ENCODE measurements around the gene TRNAU1AP.

Gene TRNAU1AP

GRCh38 chr1:28526886-28527285, 26.0 kb upstream of the TRNAU1AP start:
- TF ChIP-seq, protein P1, sequence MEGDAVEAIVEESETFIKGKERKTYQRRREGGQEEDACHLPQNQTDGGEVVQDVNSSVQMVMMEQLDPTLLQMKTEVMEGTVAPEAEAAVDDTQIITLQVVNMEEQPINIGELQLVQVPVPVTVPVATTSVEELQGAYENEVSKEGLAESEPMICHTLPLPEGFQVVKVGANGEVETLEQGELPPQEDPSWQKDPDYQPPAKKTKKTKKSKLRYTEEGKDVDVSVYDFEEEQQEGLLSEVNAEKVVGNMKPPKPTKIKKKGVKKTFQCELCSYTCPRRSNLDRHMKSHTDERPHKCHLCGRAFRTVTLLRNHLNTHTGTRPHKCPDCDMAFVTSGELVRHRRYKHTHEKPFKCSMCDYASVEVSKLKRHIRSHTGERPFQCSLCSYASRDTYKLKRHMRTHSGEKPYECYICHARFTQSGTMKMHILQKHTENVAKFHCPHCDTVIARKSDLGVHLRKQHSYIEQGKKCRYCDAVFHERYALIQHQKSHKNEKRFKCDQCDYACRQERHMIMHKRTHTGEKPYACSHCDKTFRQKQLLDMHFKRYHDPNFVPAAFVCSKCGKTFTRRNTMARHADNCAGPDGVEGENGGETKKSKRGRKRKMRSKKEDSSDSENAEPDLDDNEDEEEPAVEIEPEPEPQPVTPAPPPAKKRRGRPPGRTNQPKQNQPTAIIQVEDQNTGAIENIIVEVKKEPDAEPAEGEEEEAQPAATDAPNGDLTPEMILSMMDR (IDR thresholded peaks at IDR 0.05; ENCODE audit: borderline replicate concordance, control extremely low read depth, extremely low read depth, insufficient read depth, missing control alignments), result no peak
- no peak for DNase-seq (ENCODE audit: low spot score)
- in situ Hi-C loops (cut with MboI; ENCODE audit: low sequenced_read_pairs, unreplicated experiment), result no loop called here

DNA sequence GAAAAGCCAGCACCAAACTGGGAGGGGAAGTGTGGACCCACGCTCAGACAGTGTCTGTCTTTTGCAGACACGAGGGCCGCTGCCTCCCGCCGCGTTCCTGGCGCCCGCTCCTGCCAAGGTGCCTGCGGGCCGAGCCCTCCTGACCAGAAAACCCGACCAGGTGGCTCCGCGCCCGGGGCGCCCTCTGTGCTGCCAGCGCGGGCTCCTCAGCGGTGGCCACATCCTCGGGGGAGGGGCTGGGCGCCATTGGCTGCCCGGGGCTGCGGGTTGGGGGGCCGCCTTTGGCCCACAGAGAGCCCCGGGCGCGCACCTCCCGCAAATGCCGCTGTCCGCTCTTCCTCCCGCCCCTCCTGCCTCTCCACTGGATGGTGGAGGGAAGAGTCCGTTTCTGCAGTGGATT, 22.4 kb upstream of the TRNAU1AP start:
- DNase-seq (ENCODE audit: low spot score), result no peak
- TF ChIP-seq, protein P1 (IDR thresholded peaks at IDR 0.05; ENCODE audit: borderline replicate concordance, control extremely low read depth, extremely low read depth, insufficient read depth, missing control alignments), result no peak
- in situ Hi-C loops (cut with MboI; ENCODE audit: low sequenced_read_pairs, unreplicated experiment), result no loop called here

DNA sequence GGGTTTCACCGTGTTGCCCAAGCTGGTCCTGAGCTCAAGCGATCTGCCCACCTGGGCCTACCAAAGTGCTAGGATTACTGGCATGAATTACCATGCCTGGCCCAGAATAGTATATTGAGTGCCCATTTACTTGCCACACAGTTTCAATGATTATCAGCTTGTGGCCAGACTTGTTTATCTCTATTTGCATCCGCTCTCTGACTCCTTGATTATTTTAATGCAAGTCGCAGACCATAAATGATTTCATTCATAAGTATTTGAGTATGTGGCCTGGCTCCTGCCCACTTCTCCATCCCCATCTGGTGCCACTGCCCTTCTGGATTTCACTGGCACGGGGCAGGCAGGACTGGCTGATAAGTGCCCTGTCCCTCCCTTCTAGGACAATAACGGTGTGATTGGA, 18.2 kb upstream of the TRNAU1AP start:
- TF ChIP-seq, protein P1 (IDR thresholded peaks at IDR 0.05; ENCODE audit: borderline replicate concordance, control extremely low read depth, extremely low read depth, insufficient read depth, missing control alignments), result no peak
- no peak for DNase-seq (ENCODE audit: low spot score)
- in situ Hi-C loops (cut with MboI; ENCODE audit: low sequenced_read_pairs, unreplicated experiment), result no loop called here

GRCh38 chr1:28535180-28535579, 17.7 kb upstream of the TRNAU1AP start:
- in situ Hi-C loops (cut with MboI; ENCODE audit: low sequenced_read_pairs, unreplicated experiment), result no loop called here
- DNase-seq (ENCODE audit: low spot score), result no peak
- TF ChIP-seq, protein P1 (IDR thresholded peaks at IDR 0.05; ENCODE audit: borderline replicate concordance, control extremely low read depth, extremely low read depth, insufficient read depth, missing control alignments), result no peak

GRCh38 chr1:28537457-28538199, 15.3 kb upstream of the TRNAU1AP start:
- no peak for DNase-seq (ENCODE audit: low spot score)
- TF ChIP-seq, protein P1 (IDR thresholded peaks at IDR 0.05; ENCODE audit: borderline replicate concordance, control extremely low read depth, extremely low read depth, insufficient read depth, missing control alignments), result no peak
- in situ Hi-C loops (cut with MboI; ENCODE audit: low sequenced_read_pairs, unreplicated experiment), result no loop called here

DNA sequence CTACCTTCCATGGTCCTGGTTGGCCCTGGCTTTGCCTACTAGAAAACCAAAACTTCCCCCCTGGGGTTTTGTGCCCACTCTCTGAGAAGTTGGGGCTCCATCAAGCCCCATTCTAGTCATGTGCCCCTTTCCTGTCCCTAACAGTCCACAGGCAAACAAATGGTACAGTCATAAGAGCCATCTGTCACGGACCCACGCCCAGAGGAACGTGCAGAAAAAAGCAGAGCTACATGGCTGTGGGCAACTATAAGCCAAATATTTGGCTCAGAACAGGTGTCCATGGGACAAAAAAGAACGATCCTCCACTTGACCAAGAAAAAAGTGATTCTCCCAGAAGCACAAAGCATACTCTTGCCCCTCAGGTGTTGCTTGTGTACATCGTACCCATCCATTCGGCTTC, 14.6 kb upstream of the TRNAU1AP start:
- TF ChIP-seq, protein P1 (IDR thresholded peaks at IDR 0.05; ENCODE audit: borderline replicate concordance, control extremely low read depth, extremely low read depth, insufficient read depth, missing control alignments), result no peak
- no peak for DNase-seq (ENCODE audit: low spot score)
- in situ Hi-C loops (cut with MboI; ENCODE audit: low sequenced_read_pairs, unreplicated experiment), result no loop called here

Measured in GM13976 (cell line).